Dermis lymphatic vessel endothelial cell (primary cell): Measurements from ENCODE around the gene MST1R. TPM values are rescaled to one million over a fixed set of nuclear protein-coding genes. Genes with fewer than 3 reads are reported as not detected.

Experiments
- total RNA-seq: library from RNA; depleted of rRNA; stranded (reverse); fragments of >200 nt; gene quantifications from 2 replicates; pipeline ENCODE4 v1.2.1, GENCODE V29; 2014

The MST1R gene
- 0.11 and 0.52 TPM in 2 replicates for total RNA-seq

GRCh38 chr3:49903451-49904424 is at the start of gene MST1R:
MST1R (minus strand) TSS chr3:49903873; CDS start chr3:49903609, 264 bp downstream.

GRCh38 chr3:49939858-49940666 is 36.4 kb upstream of the MST1R start, which contains the start of gene RBM6:
RBM6 (plus strand) TSS chr3:49940150; CDS start chr3:49962642, 22,492 bp downstream.

GRCh38 chr3:49929291-49930167 is 25.9 kb upstream of the MST1R start, which contains the start of gene MON1A:
MON1A (minus strand) TSS chr3:49929811; CDS start chr3:49913346, 16,465 bp downstream.

GRCh38 chr3:49869525-49870126 is 34.0 kb downstream of the MST1R start, which contains the start of gene CAMKV:
CAMKV (minus strand) TSS chr3:49869906; CDS start chr3:49862388, 7,518 bp downstream.

GRCh38 chr3:49856181-49857005 is 47.3 kb downstream of the MST1R start, which contains the start of gene TRAIP:
TRAIP (minus strand) TSS chr3:49856564; CDS start chr3:49856453, 111 bp downstream.

Other genes with a start within 250 kb of the MST1R start
- 64.6 and 114 TPM in 2 replicates for gene APEH, start 229.5 kb downstream of the MST1R start, total RNA-seq
- 1.8 and 2.2 TPM in 2 replicates for gene MST1, start 214.4 kb downstream of the MST1R start, total RNA-seq
- gene RNF123, start 214.3 kb downstream of the MST1R start, total RNA-seq = 20.5 and 22.5 TPM in 2 replicates
- not detected in 2 replicates for gene AMIGO3, start 184.2 kb downstream of the MST1R start, total RNA-seq
- gene GMPPB, start 179.9 kb downstream of the MST1R start, total RNA-seq = 15.7 and 25.6 TPM in 2 replicates
- 47.9 and 55.3 TPM in 2 replicates for gene IP6K1, start 117.3 kb downstream of the MST1R start, total RNA-seq
- not detected in 2 replicates for gene CDHR4, start 104.0 kb downstream of the MST1R start, total RNA-seq
- 17.3 and 17.6 TPM in 2 replicates for gene INKA1, start 100.6 kb downstream of the MST1R start, total RNA-seq
- 24.9 and 29.9 TPM in 2 replicates for gene UBA7, start 89.9 kb downstream of the MST1R start, total RNA-seq
- 1.1 and 1.2 TPM in 2 replicates for gene TRAIP, start 47.3 kb downstream of the MST1R start, total RNA-seq
- not detected in 2 replicates for gene CAMKV, start 34.0 kb downstream of the MST1R start, total RNA-seq
- gene MON1A, start 25.9 kb upstream of the MST1R start, total RNA-seq = 4.0 and 7.6 TPM in 2 replicates
- 29.2 and 34.6 TPM in 2 replicates for gene RBM6, start 36.3 kb upstream of the MST1R start, total RNA-seq
- 127 and 181 TPM in 2 replicates for gene RBM5, start 185.0 kb upstream of the MST1R start, total RNA-seq